Karpas-422 (cell line): ENCODE results near the gene SPN. TPM values are rescaled to one million over a fixed set of nuclear protein-coding genes. Genes with fewer than 3 reads are reported as not detected.
A peak's percentile ranks its signal among the peaks of the same experiment; 100 is the strongest.
"Not testable (repeated sequence)": the region's sequence is repeated elsewhere in the genome, so short reads cannot be mapped to it uniquely, and the experiment has no call there.

ENCODE experiments used
- DNase-seq: peaks from one replicate; pipeline ENCODE4 v3.0.0-alpha.2; 2015
- H2AFZ ChIP-seq: fragments of 200-600 bp; sonication (generic); 2 replicates; pipeline ENCODE4 v1.6.1; 2014; ENCODE audit warnings: antibody characterized with exemption, low read length, mixed read lengths
- H3K27ac ChIP-seq: fragments of 200-600 bp; sonication (generic); 2 replicates; pipeline ENCODE4 v1.5.1; 2014; ENCODE audit warnings: mild to moderate bottlenecking, low read length, moderate library complexity
- H3K27me3 ChIP-seq: fragments of 200-600 bp; sonication (generic); 2 replicates; pipeline ENCODE4 v1.6.1; 2014; ENCODE audit warnings: low read length, mixed read lengths
- H3K36me3 ChIP-seq: fragments of 200-600 bp; sonication (generic); 2 replicates; pipeline ENCODE4 v1.6.1; 2014; ENCODE audit warnings: low read length, mixed read lengths; ENCODE audit not compliant: insufficient read depth
- H3K4me1 ChIP-seq: fragments of 200-600 bp; sonication (generic); 2 replicates; pipeline ENCODE4 v1.6.1; 2014; ENCODE audit warnings: mild to moderate bottlenecking, low read length, mixed read lengths
- H3K4me2 ChIP-seq: fragments of 200-600 bp; sonication (generic); 2 replicates; pipeline ENCODE4 v1.6.1; 2014; ENCODE audit warnings: low read length, low read depth, mild to moderate bottlenecking; ENCODE audit not compliant: poor library complexity, severe bottlenecking
- H3K4me3 ChIP-seq: fragments of 200-600 bp; sonication (generic); 2 replicates; pipeline ENCODE4 v1.5.1; 2014; ENCODE audit warnings: mild to moderate bottlenecking, antibody characterized with exemption, low read length, mixed read lengths
- H3K79me2 ChIP-seq: fragments of 200-600 bp; sonication (generic); 2 replicates; pipeline ENCODE4 v1.6.1; 2014; ENCODE audit warnings: mild to moderate bottlenecking, low read length, mixed read lengths
- H3K9ac ChIP-seq: fragments of 200-600 bp; sonication (generic); 2 replicates; pipeline ENCODE4 v1.6.0; 2014; ENCODE audit warnings: low read length
- H3K9me2 ChIP-seq: fragments of 200-600 bp; sonication (generic), shearing (Covaris generic); replicated peaks from 2 replicates; pipeline ENCODE4 v1.6.0; 2014; ENCODE audit warnings: mild to moderate bottlenecking, low read length, moderate library complexity; ENCODE audit not compliant: insufficient read depth
- H3K9me3 ChIP-seq: fragments of 300-700, 200-600 bp; sonication (generic); 2 replicates; pipeline ENCODE4 v1.6.1; 2014; ENCODE audit warnings: low read length, mixed read lengths
- H4K20me1 ChIP-seq: fragments of 200-600 bp; sonication (generic); 2 replicates; pipeline ENCODE4 v1.6.1; 2014; ENCODE audit warnings: mild to moderate bottlenecking, antibody characterized with exemption, low read length, low read depth; ENCODE audit not compliant: insufficient read depth
- total RNA-seq: library from RNA; depleted of rRNA; stranded (reverse); fragments of >200 nt; shearing (Covaris generic); gene quantifications from 2 replicates; pipeline ENCODE4 v1.2.3, GENCODE V29; 2014; ENCODE audit warnings: low replicate concordance

SPN gene
- total RNA-seq, 1 experiment from 2014 or later: 0.63 TPM

DNA sequence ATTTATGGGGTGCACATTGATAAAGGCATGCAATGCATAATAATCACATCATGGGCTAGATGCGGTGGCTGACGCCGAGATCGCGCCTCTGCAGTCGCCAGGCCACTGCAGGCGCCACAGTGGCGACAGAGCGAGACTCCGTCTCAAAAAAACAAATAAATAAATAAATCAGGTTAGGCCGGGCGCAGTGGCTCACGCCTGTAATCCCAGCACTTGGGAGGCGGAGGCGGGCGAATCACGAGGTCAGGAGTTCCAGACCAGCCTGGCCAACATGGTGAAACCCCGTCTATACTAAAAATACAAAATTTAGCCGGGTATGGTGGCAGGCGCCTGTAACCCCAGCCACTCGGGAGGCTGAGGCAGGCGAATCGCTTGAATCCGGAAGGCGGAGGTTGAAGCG is 29.6 kb downstream of the SPN start:
- H3K9ac ChIP-seq, H3K79me2 ChIP-seq, H3K27me3 ChIP-seq, H4K20me1 ChIP-seq, H3K4me2 ChIP-seq, H3K9me2 ChIP-seq, H3K27ac ChIP-seq, DNase-seq, H3K9me3 ChIP-seq, H3K4me3 ChIP-seq, H3K36me3 ChIP-seq, H2AFZ ChIP-seq: not testable (repeated sequence)
- H3K4me1 ChIP-seq: peaks cover 16% of the 10 kb centered on the region

DNA sequence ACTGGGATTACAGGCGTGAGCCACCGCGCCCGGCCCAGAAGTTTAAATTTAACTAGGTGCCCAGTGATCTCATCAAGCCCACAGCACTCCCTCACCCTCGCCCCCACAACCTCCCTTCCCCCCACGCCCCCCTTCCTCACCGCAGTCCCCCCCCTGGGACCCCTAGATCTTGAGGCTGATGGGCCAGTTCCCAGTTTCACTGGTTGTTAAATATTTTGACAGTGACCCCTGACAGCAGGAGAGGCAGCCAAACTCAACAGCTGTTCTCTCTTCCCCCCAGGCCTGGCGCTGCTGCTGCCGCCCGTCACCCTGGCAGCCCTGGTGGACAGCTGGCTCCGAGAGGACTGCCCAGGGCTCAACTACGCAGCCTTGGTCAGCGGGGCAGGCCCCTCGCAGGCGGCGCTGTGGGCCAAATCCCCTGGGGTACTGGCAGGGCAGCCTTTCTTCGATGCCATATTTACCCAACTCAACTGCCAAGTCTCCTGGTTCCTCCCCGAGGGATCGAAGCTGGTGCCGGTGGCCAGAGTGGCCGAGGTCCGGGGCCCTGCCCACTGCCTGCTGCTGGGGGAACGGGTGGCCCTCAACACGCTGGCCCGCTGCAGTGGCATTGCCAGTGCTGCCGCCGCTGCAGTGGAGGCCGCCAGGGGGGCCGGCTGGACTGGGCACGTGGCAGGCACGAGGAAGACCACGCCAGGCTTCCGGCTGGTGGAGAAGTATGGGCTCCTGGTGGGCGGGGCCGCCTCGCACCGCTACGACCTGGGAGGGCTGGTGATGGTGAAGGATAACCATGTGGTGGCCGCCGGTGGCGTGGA is 31.5 kb downstream of the SPN start:
- Histone ChIP-seq H3K9me3 (no peaks in the 10 kb centered on the region), H3K4me1 (peaks cover 10% of the 10 kb centered on the region), H2AFZ (no peak overlapping the region), H3K36me3 (no peaks in the 10 kb centered on the region), H4K20me1 (no peaks in the 10 kb centered on the region), H3K4me2 (no peak overlapping the region), H3K4me3 (no peak overlapping the region), H3K9ac (no peak overlapping the region), H3K27ac (no peak overlapping the region), H3K79me2 (no peaks in the 10 kb centered on the region), H3K9me2 (no peaks in the 10 kb centered on the region), H3K27me3 (no peaks in the 10 kb centered on the region)
- peak; percentile 49 for DNase-seq

DNA sequence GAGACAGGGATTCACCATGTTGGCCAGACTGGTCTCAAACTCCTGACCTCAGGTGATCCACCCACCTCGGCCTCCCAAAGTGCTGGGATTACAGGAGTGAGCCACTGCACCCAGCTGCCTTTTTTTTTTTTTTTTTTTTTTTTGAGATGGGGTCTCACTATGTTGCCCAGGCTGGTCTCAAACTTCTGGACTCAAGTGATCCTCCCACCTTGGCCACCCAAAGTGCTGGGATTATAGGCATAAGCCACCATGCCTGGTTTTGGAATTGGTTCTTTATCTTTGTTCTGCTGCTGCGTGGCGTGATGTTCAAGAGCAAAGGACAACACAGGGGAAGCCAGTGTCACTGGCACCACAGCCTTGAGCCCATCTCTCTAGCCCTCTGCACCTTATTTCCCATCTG is 32.6 kb downstream of the SPN start:
- H3K4me1 ChIP-seq: peaks cover 12% of the 10 kb centered on the region
- not testable (repeated sequence) for H3K9me3 ChIP-seq, H3K27me3 ChIP-seq, H2AFZ ChIP-seq, H3K9me2 ChIP-seq, H4K20me1 ChIP-seq, DNase-seq, H3K4me3 ChIP-seq, H3K4me2 ChIP-seq, H3K9ac ChIP-seq, H3K27ac ChIP-seq, H3K36me3 ChIP-seq, H3K79me2 ChIP-seq

DNA sequence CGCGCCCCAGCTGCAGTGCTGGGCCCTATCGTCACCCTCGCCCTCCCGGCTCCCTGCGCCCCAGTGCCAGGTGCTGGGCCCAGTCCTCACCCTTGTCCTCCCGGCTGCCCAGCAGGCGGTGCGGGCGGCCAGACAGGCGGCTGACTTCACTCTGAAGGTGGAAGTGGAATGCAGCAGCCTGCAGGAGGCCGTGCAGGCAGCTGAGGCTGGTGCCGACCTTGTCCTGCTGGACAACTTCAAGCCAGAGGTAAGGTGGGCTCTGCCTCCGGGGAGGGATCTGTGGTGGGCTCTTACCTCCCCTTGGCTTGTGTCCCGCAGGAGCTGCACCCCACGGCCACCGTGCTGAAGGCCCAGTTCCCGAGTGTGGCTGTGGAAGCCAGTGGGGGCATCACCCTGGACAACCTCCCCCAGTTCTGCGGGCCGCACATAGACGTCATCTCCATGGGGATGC is 33.9 kb downstream of the SPN start:
- H4K20me1 ChIP-seq: no peaks in the 10 kb centered on the region
- H3K9me3 ChIP-seq: no peaks in the 10 kb centered on the region
- H3K9ac ChIP-seq: no peak overlapping the region
- no peaks in the 10 kb centered on the region for H3K27me3 ChIP-seq
- no peak for DNase-seq
- no peaks in the 10 kb centered on the region for H3K79me2 ChIP-seq
- peaks cover 11% of the 10 kb centered on the region for H3K4me1 ChIP-seq
- H3K4me3 ChIP-seq: no peak overlapping the region
- no peak overlapping the region for H2AFZ ChIP-seq
- no peak overlapping the region for H3K27ac ChIP-seq
- no peaks in the 10 kb centered on the region for H3K36me3 ChIP-seq
- no peaks in the 10 kb centered on the region for H3K9me2 ChIP-seq
- H3K4me2 ChIP-seq: no peak overlapping the region

DNA sequence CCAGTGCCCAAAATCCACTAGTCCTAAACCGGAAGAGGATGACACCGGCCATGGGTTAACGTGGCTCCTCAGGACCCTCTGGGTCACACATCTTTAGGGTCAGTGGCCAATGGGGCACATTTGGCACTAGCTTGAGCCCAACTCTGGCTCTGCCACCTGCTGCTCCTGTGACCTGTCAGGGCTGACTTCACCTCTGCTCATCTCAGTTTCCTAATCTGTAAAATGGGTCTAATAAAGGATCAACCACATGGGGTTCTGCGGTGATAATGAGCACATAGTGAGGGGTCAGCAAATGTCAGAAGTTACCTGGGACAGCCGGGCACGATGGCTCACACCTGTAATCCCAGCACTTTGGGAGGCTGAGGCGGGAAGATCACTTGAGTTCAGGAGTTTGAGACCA is 34.3 kb downstream of the SPN start:
- Histone ChIP-seq H3K9me2 (no peaks in the 10 kb centered on the region), H3K4me2 (no peak overlapping the region), H3K9ac (no peak overlapping the region), H3K4me3 (no peak overlapping the region), H4K20me1 (no peaks in the 10 kb centered on the region), H3K4me1 (peaks cover 14% of the 10 kb centered on the region), H3K27ac (no peak overlapping the region), H3K36me3 (no peaks in the 10 kb centered on the region), H3K9me3 (no peaks in the 10 kb centered on the region), H3K79me2 (no peaks in the 10 kb centered on the region), H3K27me3 (no peaks in the 10 kb centered on the region), H2AFZ (no peak overlapping the region)
- DNase-seq: no peak

DNA sequence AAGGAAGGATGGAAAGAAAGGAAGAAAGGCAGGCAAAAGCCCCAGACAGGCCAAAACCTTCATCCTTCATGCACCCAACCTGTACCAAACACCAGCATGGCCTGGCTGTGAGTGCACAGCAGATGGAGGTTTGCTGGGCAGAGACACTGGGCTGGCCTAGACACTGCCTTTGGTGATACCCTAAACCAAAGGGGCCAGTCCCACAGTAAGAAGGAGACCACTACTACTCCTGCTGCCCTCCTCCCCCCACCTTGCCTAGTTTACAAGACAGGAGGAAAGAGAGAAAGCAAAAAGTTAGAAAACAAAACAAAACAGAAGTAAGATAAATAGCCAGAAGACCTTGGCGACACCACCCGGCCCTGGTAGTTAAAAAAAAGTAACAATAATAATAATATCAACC is 35.0 kb downstream of the SPN start:
- Histone ChIP-seq H3K4me2 (no peak overlapping the region), H3K9ac (no peak overlapping the region), H3K4me3 (no peak overlapping the region), H3K27me3 (no peaks in the 10 kb centered on the region), H3K27ac (no peak overlapping the region), H3K9me3 (no peaks in the 10 kb centered on the region), H2AFZ (no peak overlapping the region), H3K4me1 (peaks cover 14% of the 10 kb centered on the region), H4K20me1 (no peaks in the 10 kb centered on the region), H3K9me2 (no peaks in the 10 kb centered on the region), H3K79me2 (no peaks in the 10 kb centered on the region), H3K36me3 (no peaks in the 10 kb centered on the region)
- no peak for DNase-seq

DNA sequence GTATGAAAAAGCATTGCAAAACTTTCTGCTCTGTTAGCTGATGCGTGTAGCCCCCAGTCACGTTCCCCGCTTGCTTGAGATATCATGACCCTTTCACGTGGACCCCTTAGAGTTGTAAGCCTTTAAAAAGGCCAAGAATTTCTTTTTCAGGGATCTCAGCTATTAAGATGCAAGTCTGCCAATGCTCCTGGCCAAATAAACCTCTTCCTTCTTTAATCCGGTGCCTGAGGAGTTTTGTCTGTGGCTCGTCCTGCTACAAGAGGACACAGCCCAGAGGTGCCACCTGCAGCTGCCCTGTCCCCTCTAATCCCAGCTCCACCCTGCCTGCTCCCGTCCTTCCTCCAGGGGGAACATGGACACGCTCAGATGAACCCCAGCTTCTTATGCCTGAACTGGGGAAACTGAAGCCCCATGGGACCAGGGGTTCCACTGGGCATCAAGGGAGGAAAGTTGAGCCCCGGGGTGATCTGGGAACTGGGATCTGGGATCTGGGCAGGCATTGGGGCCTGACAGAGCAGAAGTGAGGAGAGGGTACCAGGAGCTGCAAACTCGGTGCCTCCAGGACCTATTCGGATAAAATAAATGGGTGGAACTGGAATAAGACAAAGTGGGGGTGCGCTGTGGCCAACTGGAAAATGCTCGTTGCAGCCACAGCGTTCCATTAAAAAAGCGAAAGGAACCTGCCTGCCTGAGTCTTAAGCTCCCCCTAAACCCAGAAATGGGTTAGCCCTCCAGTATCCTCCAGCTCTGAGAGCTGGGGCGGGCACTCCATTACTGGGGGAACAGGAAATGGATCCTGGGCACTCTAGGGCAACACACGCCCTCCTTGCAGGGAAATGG is 35.7 kb downstream of the SPN start:
- Histone ChIP-seq H3K27ac (no peak overlapping the region), H3K9ac (no peak overlapping the region), H3K9me3 (no peaks in the 10 kb centered on the region), H3K4me2 (no peak overlapping the region), H4K20me1 (no peaks in the 10 kb centered on the region), H2AFZ (no peak overlapping the region), H3K9me2 (no peaks in the 10 kb centered on the region), H3K36me3 (no peaks in the 10 kb centered on the region), H3K27me3 (no peaks in the 10 kb centered on the region), H3K4me3 (no peak overlapping the region), H3K4me1 (peaks cover 14% of the 10 kb centered on the region), H3K79me2 (no peaks in the 10 kb centered on the region)
- DNase-seq: peak; percentile 11

DNA sequence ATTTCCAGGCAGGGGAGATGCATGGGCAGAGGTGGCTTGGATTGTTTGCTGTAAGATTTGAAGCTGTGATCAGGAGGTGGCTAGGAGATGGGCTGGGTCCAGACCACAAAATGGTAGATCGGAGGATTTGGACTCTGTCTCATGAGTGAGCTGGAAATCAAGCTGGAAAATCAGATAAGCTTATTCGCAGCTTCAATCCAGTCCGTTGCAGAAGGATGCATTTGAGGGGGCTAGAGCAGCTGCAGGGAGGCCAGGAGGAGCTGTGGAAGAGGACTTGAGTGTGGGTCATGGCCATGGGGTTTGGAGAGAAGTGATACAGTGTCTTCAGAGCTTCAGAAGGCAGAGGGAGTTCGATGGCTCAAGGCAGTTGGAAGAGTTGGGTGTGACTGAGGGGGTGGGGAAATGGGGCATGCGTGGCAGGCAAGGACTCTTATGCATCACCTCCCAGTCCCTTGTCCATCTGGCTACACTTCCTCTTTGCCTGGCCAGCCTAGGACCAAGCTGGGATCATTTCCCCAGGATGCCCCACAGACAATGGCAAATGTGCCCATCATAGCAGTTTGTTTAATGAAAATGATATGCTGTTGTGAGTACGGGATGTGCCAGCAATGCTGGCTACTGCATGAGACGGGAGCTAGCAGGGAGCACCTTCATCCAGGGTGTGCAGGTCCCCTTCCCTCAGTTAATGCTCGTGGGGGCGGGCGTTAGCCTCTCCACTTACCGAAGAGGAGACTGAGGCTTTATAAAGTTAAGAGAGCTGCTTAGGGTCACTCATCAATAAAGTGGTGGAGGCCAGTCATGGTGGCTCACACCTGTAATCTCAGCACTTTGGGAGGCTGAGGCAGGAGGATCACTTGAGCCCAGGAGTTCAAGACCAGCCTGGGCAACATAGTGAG is 36.5 kb downstream of the SPN start:
- H3K9me2 ChIP-seq: no peaks in the 10 kb centered on the region
- H3K27ac ChIP-seq: no peak overlapping the region
- no peaks in the 10 kb centered on the region for H3K36me3 ChIP-seq
- no peak overlapping the region for H3K9ac ChIP-seq
- DNase-seq: peak; percentile 39
- no peak overlapping the region for H3K4me2 ChIP-seq
- no peaks in the 10 kb centered on the region for H3K9me3 ChIP-seq
- H2AFZ ChIP-seq: no peak overlapping the region
- no peak overlapping the region for H3K4me3 ChIP-seq
- no peaks in the 10 kb centered on the region for H3K79me2 ChIP-seq
- H3K4me1 ChIP-seq: peaks cover 11% of the 10 kb centered on the region
- no peaks in the 10 kb centered on the region for H4K20me1 ChIP-seq
- H3K27me3 ChIP-seq: no peaks in the 10 kb centered on the region
